BJ (cell line): ENCODE measurements around the gene WDR93. TPM values are rescaled to one million over a fixed set of nuclear protein-coding genes. Genes with fewer than 3 reads are reported as not detected.

Experiments used
- CTCF ChIA-PET: fragments of 350-600 bp; formaldehyde crosslinking; extraction: SDS; loops from one replicate; lab custom pipeline; 2021; ENCODE audit warnings: antibody characterized with exemption, inconsistent platforms; lab: Yijun Ruan, JAX
- POLR2A ChIA-PET: fragments of 300-600 bp; sonication (Branson Sonifier 250); formaldehyde crosslinking; extraction: SDS; loops from one replicate; lab custom pipeline; 2021; ENCODE audit warnings: antibody characterized with exemption; lab: Charles Lee
- DNase-seq: peaks from one replicate; pipeline ENCODE4 v3.0.0-alpha.2; 2011; ENCODE audit warnings: low read depth
- H3K27me3 ChIP-seq: 2 replicates; pipeline ENCODE4 v1.6.0; 2011; ENCODE audit warnings: low read length; ENCODE audit not compliant: control insufficient read depth, insufficient read depth
- H3K36me3 ChIP-seq: 2 replicates; pipeline ENCODE4 v1.5.1; 2011; ENCODE audit warnings: low read length; ENCODE audit not compliant: control insufficient read depth, insufficient read depth
- H3K4me3 ChIP-seq: 2 replicates; pipeline ENCODE4 v1.5.1; 2011; ENCODE audit warnings: low read depth, mild to moderate bottlenecking, control low read depth, low read length
- polyA plus RNA-seq: library from polyadenylated mRNA; depleted of rRNA; stranded (reverse); fragments of >200 nt; gene quantifications from 2 replicates; pipeline ENCODE4 v1.2.3, GENCODE V29; 2011
- TF ChIP-seq, protein P1 (sequence below): IDR thresholded peaks from 2 replicates; pipeline ENCODE4 v1.5.1; 2011; ENCODE audit warnings: low read depth, mild to moderate bottlenecking, control low read depth, inconsistent platforms, low read length, moderate library complexity; ENCODE audit not compliant: insufficient read depth

WDR93 gene
- polyA plus RNA-seq, 1 experiment, result 0.15 TPM

DNA sequence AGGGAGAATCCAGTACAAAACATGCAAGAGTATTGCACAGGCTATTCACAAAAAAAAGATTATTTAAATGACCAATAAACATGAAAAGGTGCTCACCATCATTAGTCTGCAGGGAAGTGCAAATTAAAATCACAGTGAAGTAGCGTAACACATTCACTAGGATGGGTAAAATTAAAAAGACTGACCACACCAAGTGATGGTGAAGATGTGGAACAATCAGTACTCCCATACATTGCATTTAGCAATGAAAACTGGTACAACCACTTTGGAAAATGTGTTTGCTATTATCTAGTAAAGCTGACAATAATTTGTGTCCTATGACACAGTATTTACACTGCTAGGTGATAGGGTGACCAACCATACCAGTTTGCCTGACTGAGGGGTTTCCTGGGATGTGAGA is 34.0 kb downstream of the WDR93 start:
- Histone ChIP-seq H3K4me3 (no peak overlapping the region), H3K27me3 (peaks cover 14% of the 10 kb centered on the region), H3K36me3 (no peaks in the 10 kb centered on the region)
- ChIA-PET POLR2A (no interaction called here), CTCF (no interaction called here)
- no peak for DNase-seq
- TF ChIP-seq, protein P1, sequence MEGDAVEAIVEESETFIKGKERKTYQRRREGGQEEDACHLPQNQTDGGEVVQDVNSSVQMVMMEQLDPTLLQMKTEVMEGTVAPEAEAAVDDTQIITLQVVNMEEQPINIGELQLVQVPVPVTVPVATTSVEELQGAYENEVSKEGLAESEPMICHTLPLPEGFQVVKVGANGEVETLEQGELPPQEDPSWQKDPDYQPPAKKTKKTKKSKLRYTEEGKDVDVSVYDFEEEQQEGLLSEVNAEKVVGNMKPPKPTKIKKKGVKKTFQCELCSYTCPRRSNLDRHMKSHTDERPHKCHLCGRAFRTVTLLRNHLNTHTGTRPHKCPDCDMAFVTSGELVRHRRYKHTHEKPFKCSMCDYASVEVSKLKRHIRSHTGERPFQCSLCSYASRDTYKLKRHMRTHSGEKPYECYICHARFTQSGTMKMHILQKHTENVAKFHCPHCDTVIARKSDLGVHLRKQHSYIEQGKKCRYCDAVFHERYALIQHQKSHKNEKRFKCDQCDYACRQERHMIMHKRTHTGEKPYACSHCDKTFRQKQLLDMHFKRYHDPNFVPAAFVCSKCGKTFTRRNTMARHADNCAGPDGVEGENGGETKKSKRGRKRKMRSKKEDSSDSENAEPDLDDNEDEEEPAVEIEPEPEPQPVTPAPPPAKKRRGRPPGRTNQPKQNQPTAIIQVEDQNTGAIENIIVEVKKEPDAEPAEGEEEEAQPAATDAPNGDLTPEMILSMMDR, result no peak

DNA sequence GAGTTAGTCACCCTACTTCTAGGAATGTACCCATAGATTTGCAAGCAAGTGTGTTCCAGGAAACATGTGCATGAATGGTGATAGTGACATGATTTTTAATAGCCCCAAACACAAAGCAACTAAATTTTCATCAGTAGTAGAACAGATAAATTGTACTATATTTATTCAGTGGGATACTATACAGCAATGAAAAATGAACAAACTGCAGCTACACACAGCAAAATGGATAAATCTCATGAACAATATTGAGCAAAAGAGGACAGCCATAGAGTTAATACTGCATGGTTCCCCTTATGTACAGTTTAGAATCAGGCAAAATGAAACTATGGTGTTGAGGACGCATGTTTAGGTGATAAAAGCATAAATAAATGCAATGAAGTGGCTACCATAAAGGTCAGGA is 34.5 kb downstream of the WDR93 start:
- POLR2A ChIA-PET, result no interaction called here
- CTCF ChIA-PET, result interaction anchor here (0.7 kb wide), 1 partner anchor 10 kb away, joined by 3 read pairs; no protein-coding TSS in a partner anchor
- Histone ChIP-seq H3K27me3 (peaks cover 15% of the 10 kb centered on the region), H3K36me3 (no peaks in the 10 kb centered on the region), H3K4me3 (no peak overlapping the region)
- no peak for DNase-seq
- TF ChIP-seq, protein P1, result no peak

DNA sequence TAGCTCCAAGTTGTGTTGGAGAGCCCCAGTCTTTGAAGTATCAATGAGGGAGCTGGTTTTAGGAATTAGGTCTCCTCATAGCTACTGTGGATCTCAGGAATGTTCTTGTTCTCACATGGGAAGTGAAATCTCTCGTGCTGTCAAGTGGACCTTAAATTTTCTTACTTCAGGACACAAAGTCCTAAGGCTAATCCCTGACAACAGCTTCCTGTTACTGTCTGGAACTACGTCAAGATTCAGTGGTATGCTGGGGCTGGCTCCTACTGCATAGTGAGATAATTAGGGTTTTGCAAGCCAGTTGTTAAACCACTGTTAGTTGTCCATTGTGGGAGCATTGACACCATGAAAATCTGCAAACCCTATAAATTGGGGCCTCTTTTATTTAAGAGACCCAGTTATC is 37.6 kb downstream of the WDR93 start:
- H3K27me3 ChIP-seq, result peaks cover 19% of the 10 kb centered on the region
- CTCF ChIA-PET, result interaction anchor here (1.1 to 3.9 kb wide), 3 partner anchors 10 to 147 kb away, joined by 3 to 24 read pairs (median 5); no protein-coding TSS in a partner anchor
- no peak for DNase-seq

DNA sequence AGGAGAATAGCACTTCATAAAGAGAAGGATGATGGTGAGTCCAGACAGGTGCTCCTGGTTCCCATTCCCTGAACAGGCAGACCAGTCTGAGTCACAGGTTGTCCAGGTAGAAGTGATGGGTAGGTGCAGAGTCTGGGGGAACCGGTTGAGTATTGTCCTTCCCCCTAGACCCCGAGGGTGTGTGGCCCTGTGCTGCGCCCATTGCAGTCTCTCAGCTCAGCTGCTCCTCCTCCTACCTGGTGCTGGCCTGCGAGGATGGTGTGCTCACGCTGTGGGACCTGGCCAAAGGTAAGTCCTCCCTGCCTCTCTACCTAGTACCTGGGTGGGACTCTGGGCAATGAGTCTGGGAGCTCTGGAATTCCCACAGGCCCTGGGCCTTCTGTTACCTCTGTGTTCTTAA is 40.7 kb downstream of the WDR93 start:
- DNase-seq, result no peak
- no peak overlapping the region for H3K4me3 ChIP-seq
- H3K27me3 ChIP-seq, result peaks cover 25% of the 10 kb centered on the region
- POLR2A ChIA-PET, result no interaction called here
- TF ChIP-seq, protein P1, result no peak
- CTCF ChIA-PET, result interaction anchor here (0.6 to 5.4 kb wide), 6 partner anchors 9 to 241 kb away, joined by 3 to 25 read pairs (median 4); no protein-coding TSS in a partner anchor
- H3K36me3 ChIP-seq, result no peaks in the 10 kb centered on the region

More for the DNA sequence above, 37.6 kb downstream of the WDR93 start:
- no peak overlapping the region for H3K4me3 ChIP-seq
- POLR2A ChIA-PET, result no interaction called here
- H3K36me3 ChIP-seq, result no peaks in the 10 kb centered on the region
- TF ChIP-seq, protein P1, result no peak

DNA sequence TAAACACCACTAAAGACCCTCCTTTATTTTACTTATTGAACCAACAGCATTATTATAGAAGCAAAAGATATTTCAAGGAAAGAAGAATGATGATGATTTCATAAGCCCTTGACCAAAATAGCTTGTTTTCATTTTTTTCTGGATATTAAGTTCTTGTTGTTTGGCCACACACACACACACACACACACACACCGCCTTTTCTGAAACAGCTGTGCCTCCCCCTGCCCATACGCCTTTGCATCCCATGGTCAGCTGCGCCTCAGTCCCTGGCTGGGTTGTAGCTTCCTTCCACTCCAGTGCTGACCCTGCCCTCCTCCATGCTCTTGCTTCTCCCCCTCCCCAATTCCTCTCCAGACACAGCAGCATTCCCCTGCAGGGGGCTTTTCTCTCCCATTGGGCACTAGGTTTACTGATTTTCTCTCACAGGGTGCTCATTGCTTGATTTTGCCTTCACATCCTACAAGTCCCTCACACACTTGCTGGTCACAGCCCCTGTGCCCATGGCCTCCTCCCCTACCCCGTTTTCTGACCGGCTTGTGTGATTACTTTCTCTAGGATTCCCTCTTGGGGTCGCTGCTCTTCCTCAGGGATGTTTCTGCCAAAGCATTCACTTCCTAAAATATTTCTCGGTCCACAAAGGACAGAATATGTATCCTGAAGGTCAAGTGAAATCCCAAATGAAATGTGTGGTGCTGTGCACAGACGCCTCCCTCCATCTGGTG is 42.0 kb downstream of the WDR93 start:
- H3K36me3 ChIP-seq, result no peaks in the 10 kb centered on the region
- CTCF ChIA-PET, result interaction anchor here (0.6 to 5.4 kb wide), 8 partner anchors 8 to 239 kb away, joined by 3 to 25 read pairs (median 4); partner anchors contain the start of gene MESP1
- POLR2A ChIA-PET, result interaction anchor here (0.6 kb wide), 1 partner anchor 300 kb away, joined by 11 read pairs; no protein-coding TSS in a partner anchor
- no peak overlapping the region for H3K4me3 ChIP-seq
- H3K27me3 ChIP-seq, result peaks cover 26% of the 10 kb centered on the region
- TF ChIP-seq, protein P1, result no peak
- DNase-seq, result no peak
